K562 (cell line): ENCODE data around the gene FLAD1. TPM values are rescaled to one million over a fixed set of nuclear protein-coding genes. Genes with fewer than 3 reads are reported as not detected.

Source experiments
- ATAC-seq: fragments of 200-7000 bp; cut with Tn5 transposase; 3 replicates; pipeline ENCODE4 v1.9.1; 2020; ENCODE audit warnings: moderate library complexity
- BruUV-seq: library from RNA; stranded (reverse); fragments of 400-500 nt; replicated peaks from 2 replicates; lab custom pipeline; 2021; lab: Mats Ljungman, UMichigan
- CTCF ChIA-PET: fragments of 300-600 bp; formaldehyde crosslinking; extraction: SDS; loops from one replicate; lab custom pipeline; 2021; ENCODE audit warnings: low intra/inter-chr PET ratio; lab: Yijun Ruan, JAX
- POLR2A ChIA-PET: fragments of 300-600, 350-650 bp; sonication (Branson Sonifier 250); formaldehyde crosslinking; extraction: SDS; loops from one replicate; lab custom pipeline; 2021; ENCODE audit warnings: antibody characterized with exemption, inconsistent platforms; lab: Yijun Ruan, JAX
- DNase-seq, 4 experiments: peaks; one replicate each; pipeline versions ENCODE4 v3.0.0 to v3.0.0-alpha.2; 2011 to 2018; ENCODE audit warnings: low spot score in 3 of 4, mixed read lengths in 3 of 4; ENCODE audit errors: extremely low read depth in 1 of 4
- FAIRE-seq: peaks from 2 replicates; lab custom pipeline; 2011; peaks lifted over from hg19 to GRCh38; lab: Jason Lieb, UNC
- H2AFZ ChIP-seq: 2 replicates; pipeline ENCODE4 v1.6.0; 2011; ENCODE audit warnings: low read depth, low read length, control low read depth, inconsistent platforms
- H3K27ac ChIP-seq: fragments of 200-600 bp; 3 replicates; pipeline ENCODE4 v1.8.0; 2011; ENCODE audit warnings: low read depth, mild to moderate bottlenecking, control low read depth, inconsistent platforms, low read length, moderate library complexity, mixed read lengths; ENCODE audit errors: extremely low read depth
- H3K27me3 ChIP-seq, 2 experiments: fragments of 300-600 bp in 1 of 2; 2 replicates in 1 of 2; 3 replicates in 1 of 2; pipeline versions ENCODE4 v1.6.0 to v1.8.0; 2011; ENCODE audit warnings: inconsistent platforms in 2 of 2, low read length in 2 of 2, mild to moderate bottlenecking in 1 of 2, mixed read lengths in 1 of 2, moderate library complexity in 1 of 2; ENCODE audit not compliant: control insufficient read depth in 2 of 2, insufficient read depth in 2 of 2
- H3K36me3 ChIP-seq: fragments of 300-600 bp; 3 replicates; pipeline ENCODE4 v1.8.0; 2011; ENCODE audit warnings: mild to moderate bottlenecking, low read length, inconsistent platforms; ENCODE audit not compliant: control insufficient read depth, insufficient read depth
- H3K4me1 ChIP-seq, 2 experiments: fragments of 200-600 bp in 1 of 2; replicated peaks in 1 of 2; 2 replicates in 1 of 2; 3 replicates in 1 of 2; pipeline versions ENCODE4 v1.5.1 to v1.8.0; 2011; ENCODE audit warnings: inconsistent platforms in 2 of 2, low read length in 2 of 2, mild to moderate bottlenecking in 1 of 2, mixed read lengths in 1 of 2, moderate library complexity in 1 of 2; ENCODE audit not compliant: control insufficient read depth in 2 of 2, insufficient read depth in 2 of 2
- H3K4me2 ChIP-seq: 2 replicates; pipeline ENCODE4 v1.6.1; 2011; ENCODE audit warnings: low read length, control low read depth, inconsistent platforms, mixed read lengths; ENCODE audit not compliant: insufficient read depth
- H3K4me3 ChIP-seq: fragments of 200-600 bp; sonication (generic), shearing (Covaris generic); 2 replicates; pipeline ENCODE4 v1.5.1; 2016; ENCODE audit warnings: control low read depth, inconsistent platforms
- H3K79me2 ChIP-seq: fragments of 200-600 bp; 3 replicates; pipeline ENCODE4 v1.8.0; 2011; ENCODE audit warnings: low read length, inconsistent platforms; ENCODE audit not compliant: control insufficient read depth, insufficient read depth
- H3K9ac ChIP-seq, 2 experiments: 2 replicates each; pipeline versions ENCODE4 v1.6.0 to v1.6.1; 2011; ENCODE audit warnings: low read depth in 2 of 2, low read length in 2 of 2, control low read depth in 1 of 2, inconsistent platforms in 1 of 2, mild to moderate bottlenecking in 1 of 2, mixed read lengths in 1 of 2; ENCODE audit not compliant: insufficient read depth in 1 of 2
- H3K9me1 ChIP-seq: one replicate; pipeline ENCODE4 v1.6.0; 2011; ENCODE audit warnings: inconsistent platforms, mild to moderate bottlenecking, low read length, moderate library complexity; ENCODE audit not compliant: control insufficient read depth, insufficient read depth
- H3K9me3 ChIP-seq: replicated peaks from 2 replicates; pipeline ENCODE4 v1.5.1; 2011; ENCODE audit warnings: low read depth, low read length, inconsistent platforms; ENCODE audit not compliant: control insufficient read depth, insufficient read depth
- H4K20me1 ChIP-seq: replicated peaks from 2 replicates; pipeline ENCODE4 v1.6.1; 2011; ENCODE audit warnings: low read length, inconsistent platforms, mixed read lengths; ENCODE audit not compliant: control insufficient read depth, insufficient read depth
- CAMTA2 ChIP-seq: fragments of 250-450 bp; sonication (Bioruptor Pico); conservative IDR thresholded peaks from 2 replicates; pipeline ENCODE4 v1.5.1; 2022
- IFI16 ChIP-seq: fragments of 250-450 bp; sonication (Bioruptor Pico); IDR thresholded peaks from 2 replicates; pipeline ENCODE4 v2.1.2; 2022; ENCODE audit warnings: mild to moderate bottlenecking, inconsistent platforms
- PRPF4 ChIP-seq: fragments of 200-400 bp; formaldehyde crosslinking; IDR thresholded peaks from one replicate; pipeline ENCODE4 v1.6.1; 2017; ENCODE audit warnings: low read length, low read depth, mild to moderate bottlenecking; ENCODE audit not compliant: insufficient read depth, poor library complexity, severe bottlenecking
- RBM17 ChIP-seq: fragments of 200-400 bp; formaldehyde crosslinking; IDR thresholded peaks from 2 replicates; pipeline ENCODE4 v1.6.1; 2017; ENCODE audit warnings: low read depth, mild to moderate bottlenecking, low read length, borderline replicate concordance
- ZNF24 ChIP-seq: fragments of 450-650 bp; IDR thresholded peaks from 2 replicates; pipeline ENCODE4 v1.6.1; 2016
- ZNF347 ChIP-seq: fragments of 450-650 bp; formaldehyde crosslinking; IDR thresholded peaks from 2 replicates; pipeline ENCODE4 v1.4.0; 2020; ENCODE audit warnings: low read depth, mild to moderate bottlenecking, moderate library complexity
- WGBS: fragments of 100-300 bp; shearing (Covaris generic); methylation state at CpG from one replicate; pipeline ENCODE4 v1.1.6; 2016; ENCODE audit warnings: low coverage, mixed read lengths; ENCODE audit not compliant: insufficient coverage; ENCODE audit errors: missing lambda C conversion rate; 5-methylcytosine and 5-hydroxymethylcytosine counted together
- in situ Hi-C: fragments of 300-500 bp; cut with MboI; formaldehyde crosslinking; loops from 4 replicates; pipeline ENCODE4 v1.15.0; 2018; ENCODE audit warnings: inconsistent platforms, mixed read lengths
- intact Hi-C: fragments of 100-400 bp; cut with micrococcal nuclease; formaldehyde crosslinking; loops from 2 replicates; pipeline ENCODE4 v1.14.2; 2022
- polyA plus RNA-seq, 8 experiments: library from polyadenylated mRNA; depleted of rRNA in 4 of 8; stranded (reverse) in 5 of 8; unstranded in 3 of 8; fragments of >200 nt; fragmentation: Nextera tagmentation in 2 of 8; fragmentation: Illumina TruSeq in 1 of 8; extraction: Ambion mirVana in 2 of 8; extraction: Trizol in 1 of 8; gene quantifications; 2 replicates each; pipeline versions ENCODE4 v1.2.1 to v1.2.3, GENCODE V29; 2011 to 2014; ENCODE audit warnings: inconsistent platforms in 1 of 8, missing spikeins in 1 of 8
- total RNA-seq, 7 experiments: library from RNA; depleted of rRNA in 6 of 7; stranded (reverse); fragments of >200 nt in 6 of 7; fragmentation: Illumina TruSeq in 2 of 7; extraction: Trizol in 2 of 7; gene quantifications; 2 replicates each; pipeline versions ENCODE4 v1.2.1 to v1.2.3, GENCODE V29; 2011 to 2021; ENCODE audit warnings: low replicate concordance in 1 of 7
- TF ChIP-seq, protein P1 (sequence below): fragments of 250-450 bp; sonication (Bioruptor Pico); IDR thresholded peaks from 2 replicates; pipeline ENCODE4 v1.8.0; 2022; ENCODE audit warnings: moderate library complexity, mild to moderate bottlenecking, inconsistent platforms

The FLAD1 gene
- total and polyA plus RNA-seq, 9 of the 15 experiments (the other 6 are each of a cell fraction or from before 2014, with no cell fraction given): 24.9 to 85.8 (median 67.0) TPM

- TF ChIP-seq PRPF4: no peak
Observed at GRCh38 chr1:155033524-155033923, 50.4 kb downstream of the FLAD1 start, which contains the start of the genes DCST1 and DCST2 (continued).

DNA sequence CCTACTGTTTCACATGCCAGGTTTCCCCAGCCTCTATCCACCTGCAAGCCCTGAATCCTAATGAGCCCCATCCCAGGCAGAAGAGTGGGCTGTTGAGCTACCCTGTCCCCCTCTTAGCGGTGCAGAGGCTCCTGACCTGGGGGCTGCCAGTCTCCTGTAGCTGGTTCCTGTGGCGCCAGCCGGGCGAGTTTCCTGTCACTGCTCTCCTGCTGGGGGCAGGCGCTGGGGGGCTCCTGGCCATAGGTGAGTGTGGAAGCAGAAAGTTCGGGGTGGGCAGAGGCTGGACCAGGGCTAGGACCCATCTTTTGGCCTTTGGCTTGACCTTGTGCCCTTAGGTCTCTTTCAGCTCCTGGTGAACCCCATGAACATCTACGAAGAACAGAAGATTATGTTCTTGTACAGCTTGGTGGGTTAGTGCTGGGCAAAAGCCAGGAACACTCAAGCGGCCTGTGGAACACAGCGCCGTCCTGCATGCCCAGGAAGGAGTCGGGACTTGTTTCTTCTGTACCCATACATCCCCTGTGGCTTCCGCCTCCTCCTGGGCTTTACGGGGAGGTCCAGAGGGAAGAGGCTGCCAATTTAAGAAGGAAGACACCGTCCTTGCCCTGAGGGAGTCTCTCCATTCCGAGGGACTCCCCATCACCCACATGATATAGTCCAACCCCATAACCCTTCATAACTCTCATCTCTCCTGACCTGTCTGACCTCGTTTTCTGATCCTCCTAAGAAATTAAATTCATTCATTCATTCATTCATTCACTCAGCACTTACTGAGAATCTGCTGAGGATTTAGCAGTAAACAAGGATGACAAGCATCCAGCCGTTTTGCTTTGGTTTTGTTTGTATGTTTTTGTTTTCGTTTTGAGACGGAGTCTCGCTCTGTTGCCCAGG lies 51.4 kb downstream of the FLAD1 start:
- peak overlapping the region in 1 of 2 experiments; percentile 20; a peak in 2 of 4 replicates for H3K9ac ChIP-seq
- H3K36me3 ChIP-seq: no peaks in the 10 kb centered on the region
- 20% methylated on average over 17 of the region's 20 CpGs for WGBS
- DNase-seq: no peak
- H3K4me3 ChIP-seq: no peak overlapping the region
- H3K27ac ChIP-seq: no peak overlapping the region
- FAIRE-seq: no peak
- H3K9me1 ChIP-seq: no peaks in the 10 kb centered on the region
- H3K4me2 ChIP-seq: no peak overlapping the region
- H4K20me1 ChIP-seq: no peaks in the 10 kb centered on the region
- TF ChIP-seq CAMTA2 (CRISPR knock-in tag) (no peak), ZNF24 (peak; percentile 92; the same call in 1 of the 2 replicates), RBM17 (no peak), IFI16 (no peak), ZNF347 (no peak)
- TF ChIP-seq, protein P1, sequence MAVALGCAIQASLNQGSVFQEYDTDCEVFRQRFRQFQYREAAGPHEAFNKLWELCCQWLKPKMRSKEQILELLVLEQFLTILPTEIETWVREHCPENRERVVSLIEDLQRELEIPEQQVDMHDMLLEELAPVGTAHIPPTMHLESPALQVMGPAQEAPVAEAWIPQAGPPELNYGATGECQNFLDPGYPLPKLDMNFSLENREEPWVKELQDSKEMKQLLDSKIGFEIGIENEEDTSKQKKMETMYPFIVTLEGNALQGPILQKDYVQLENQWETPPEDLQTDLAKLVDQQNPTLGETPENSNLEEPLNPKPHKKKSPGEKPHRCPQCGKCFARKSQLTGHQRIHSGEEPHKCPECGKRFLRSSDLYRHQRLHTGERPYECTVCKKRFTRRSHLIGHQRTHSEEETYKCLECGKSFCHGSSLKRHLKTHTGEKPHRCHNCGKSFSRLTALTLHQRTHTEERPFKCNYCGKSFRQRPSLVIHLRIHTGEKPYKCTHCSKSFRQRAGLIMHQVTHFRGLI (CRISPR knock-in tag): no peak
- ChIA-PET POLR2A (interaction anchor here (0.6 to 0.9 kb wide), 4 partner anchors 17 to 148 kb away, joined by 3 to 4 read pairs (median 4); no protein-coding TSS in a partner anchor), CTCF (no interaction called here)
- BruUV-seq: no TSS peak
- no peaks in the 10 kb centered on the region for H3K9me3 ChIP-seq
- peaks cover 0 to 23% of the 10 kb centered on the region in 2 experiments; a peak in 3 of 5 replicates for H3K27me3 ChIP-seq
- no peak overlapping the region for H2AFZ ChIP-seq
- intact Hi-C loops (no loop called here), in situ Hi-C loops (no loop called here)
- H3K79me2 ChIP-seq: no peaks in the 10 kb centered on the region
- H3K4me1 ChIP-seq: peaks cover 3 to 13% of the 10 kb centered on the region in 2 experiments; a peak in 2 of 5 replicates
- no peak for ATAC-seq
